ENCODE results near the gene MS4A6A.

Gene MS4A6A

GRCh38 chr11:60128376-60128775 lies 54.5 kb downstream of the MS4A6A start:
- DNase-seq (ENCODE audit: low read depth): no peak

GRCh38 chr11:60127311-60127811 lies 55.5 kb downstream of the MS4A6A start:
- no peak for DNase-seq (ENCODE audit: low read depth)

- no peak for DNase-seq (ENCODE audit: low read depth)
Measured at GRCh38 chr11:60125956-60126585, 56.8 kb downstream of the MS4A6A start.

- DNase-seq (ENCODE audit: low read depth): no peak
Measured at GRCh38 chr11:60124802-60125432, 58.0 kb downstream of the MS4A6A start.

Data from GM04503 (cell line).